HG03103 (cell line): ENCODE measurements around the gene OGT.
A peak's percentile ranks its signal among the peaks of the same experiment; 100 is the strongest.
"Not testable (repeated sequence)": the region's sequence is repeated elsewhere in the genome, so short reads cannot be mapped to it uniquely, and the experiment has no call there.

Experiments
- ATAC-seq: cut with Tn5 transposase; IDR thresholded peaks from one replicate; pipeline ENCODE4 v1.9.1; 2021; ENCODE audit warnings: low read depth; ENCODE audit not compliant: unreplicated experiment

Gene OGT

DNA sequence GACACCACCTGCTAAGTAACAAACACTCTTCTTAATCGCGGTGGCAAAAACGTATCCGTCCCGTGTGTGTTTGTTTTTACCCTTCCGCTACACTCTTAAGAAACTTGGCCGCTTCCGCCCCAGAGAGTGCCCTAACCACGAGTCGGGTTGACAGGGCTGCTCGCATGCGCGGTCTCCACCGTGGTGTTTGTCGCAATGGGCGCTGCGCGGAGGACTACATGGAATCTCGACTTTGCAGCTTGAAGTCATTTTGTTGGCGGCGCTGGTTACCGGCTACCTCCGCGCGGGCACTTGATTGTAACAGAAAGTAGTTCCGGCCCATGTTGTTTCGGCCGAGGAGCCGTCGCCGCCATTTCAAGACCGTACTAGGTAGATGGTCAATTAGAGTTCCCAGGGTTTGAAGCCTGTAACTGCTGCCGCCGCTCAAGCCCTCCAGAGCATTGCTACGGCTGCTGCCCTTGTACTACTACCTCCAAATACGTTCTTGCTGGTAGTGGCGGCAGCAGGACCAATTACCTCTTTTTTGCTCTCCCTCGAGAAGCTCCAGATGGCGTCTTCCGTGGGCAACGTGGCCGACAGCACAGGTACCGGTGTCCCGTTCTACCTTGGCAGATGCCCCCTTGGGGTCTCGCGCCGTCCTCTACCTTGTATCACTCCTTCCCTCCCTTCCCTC, at the start of gene OGT:
Gene OGT, plus strand, starts transcription at position 352 of the 673 bp plus-strand sequence. Its CDS starts 196 bp downstream, at position 548.
- ATAC-seq, result peak; percentile 83

DNA sequence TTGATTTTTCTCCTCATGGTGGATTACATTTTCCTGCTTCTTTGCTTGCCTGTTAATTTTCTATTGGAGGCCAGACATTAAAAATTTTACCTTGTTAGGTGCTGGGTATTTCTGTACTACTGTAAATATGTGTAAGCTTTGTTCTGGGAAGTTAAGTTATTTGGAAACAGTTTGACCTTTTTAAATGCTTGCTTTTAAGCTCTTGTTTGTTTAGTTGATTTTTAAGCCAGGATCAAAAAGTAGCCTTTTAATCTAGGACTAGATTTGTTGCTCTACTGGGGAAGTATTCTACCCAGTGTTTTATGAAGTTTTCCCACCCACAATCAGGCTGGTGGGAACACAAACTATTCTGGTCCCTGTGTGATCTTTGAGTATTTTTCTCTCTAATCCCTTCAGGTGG, 45.1 kb upstream of the OGT start:
- ATAC-seq, result no peak

GRCh38 chrX:71489540-71489939, 43.4 kb upstream of the OGT start:
- no peak for ATAC-seq

- no peak for ATAC-seq
Measured at GRCh38 chrX:71492231-71493065, 40.5 kb upstream of the OGT start.

DNA sequence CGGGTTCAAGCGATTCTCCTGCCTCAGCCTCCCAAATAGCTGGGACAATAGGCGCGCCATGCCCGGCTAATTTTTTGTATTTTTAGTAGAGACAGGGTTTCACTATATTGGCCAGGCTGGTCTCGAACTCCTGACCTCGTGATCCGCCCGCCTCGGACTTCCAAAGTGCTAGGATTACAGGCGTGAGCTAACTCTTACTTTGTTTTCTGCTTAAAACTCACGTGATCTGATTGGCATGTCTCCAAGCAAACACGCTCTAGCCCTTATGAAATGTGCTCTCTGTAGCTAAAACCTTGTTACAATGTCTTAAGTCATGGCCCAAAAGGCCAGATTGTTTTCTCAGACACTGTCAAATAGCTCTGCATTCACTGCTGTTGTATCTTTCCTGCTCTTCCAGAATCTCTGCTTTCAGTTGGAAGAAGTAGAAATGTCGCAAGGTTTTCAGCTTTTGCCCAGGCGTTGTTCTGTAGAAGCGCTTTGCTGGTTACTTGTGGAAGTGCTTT, 39.7 kb upstream of the OGT start:
- no peak for ATAC-seq

DNA sequence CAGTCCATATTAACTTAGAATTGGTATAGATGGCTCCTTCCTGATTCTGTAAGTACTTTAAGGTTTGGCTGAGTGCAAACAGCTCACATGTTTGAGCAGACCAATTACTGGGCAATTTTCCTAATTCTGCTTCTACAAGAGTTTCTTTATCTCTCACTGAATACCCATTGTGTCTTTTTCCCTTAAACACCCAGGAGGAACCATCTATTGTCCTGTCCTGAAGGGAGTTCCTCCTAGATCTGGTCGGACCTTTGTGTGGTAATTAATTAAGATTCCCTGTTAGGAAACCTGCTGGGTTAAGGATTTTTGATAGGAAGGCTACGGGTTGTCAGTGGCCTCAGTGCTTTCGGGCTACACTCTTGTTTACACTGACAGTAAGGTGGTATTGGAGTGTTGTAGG, 36.9 kb upstream of the OGT start:
- ATAC-seq, result not testable (repeated sequence)

GRCh38 chrX:71496476-71496875, 36.4 kb upstream of the OGT start:
- ATAC-seq, result no peak

- ATAC-seq, result not testable (repeated sequence)
Measured at GRCh38 chrX:71502080-71502479, 30.8 kb upstream of the OGT start.

- no peak for ATAC-seq
Measured at GRCh38 chrX:71504346-71504745, 28.6 kb upstream of the OGT start.

GRCh38 chrX:71509289-71509688, 23.6 kb upstream of the OGT start:
- no peak for ATAC-seq

DNA sequence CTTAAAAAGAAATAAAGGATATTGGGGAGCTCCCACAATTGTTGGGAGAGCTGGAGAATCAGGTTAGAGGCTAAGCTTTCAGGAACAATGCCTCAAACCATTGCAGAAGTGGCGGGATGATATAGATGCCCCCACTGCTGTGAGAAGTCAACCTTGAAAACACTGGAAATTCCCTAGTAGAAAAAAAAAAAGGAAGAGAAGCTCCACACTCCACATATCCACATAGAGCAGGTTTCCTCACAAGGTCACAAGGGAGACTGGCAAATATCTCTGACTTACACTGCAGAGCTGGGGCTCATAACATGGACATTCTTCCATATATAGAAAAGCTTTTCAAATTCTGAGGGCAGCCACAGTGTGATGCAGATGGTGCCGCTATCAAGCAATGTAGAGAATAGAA, 22.7 kb upstream of the OGT start:
- ATAC-seq, result no peak

DNA sequence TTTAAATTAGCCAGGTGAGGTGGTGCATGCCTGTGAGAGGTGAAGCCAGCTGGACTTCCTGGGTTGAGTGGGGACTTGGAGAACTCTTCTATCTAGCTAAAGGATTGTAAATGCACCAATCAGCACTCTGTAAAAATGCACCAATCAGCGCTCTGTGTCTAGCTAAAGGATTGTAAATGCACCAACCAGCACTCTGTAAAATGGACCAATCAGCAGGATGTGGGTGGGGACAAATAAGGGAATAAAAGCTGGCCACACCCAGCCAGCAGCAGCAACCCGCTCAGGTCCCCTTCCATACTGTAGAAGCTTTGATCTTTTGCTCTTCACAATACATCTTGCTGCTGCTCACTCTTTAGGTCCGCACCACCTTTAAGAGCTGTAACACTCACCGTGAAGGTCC, 19.2 kb upstream of the OGT start:
- not testable (repeated sequence) for ATAC-seq

GRCh38 chrX:71514367-71515037, 18.4 kb upstream of the OGT start:
- peak; percentile 81 for ATAC-seq

DNA sequence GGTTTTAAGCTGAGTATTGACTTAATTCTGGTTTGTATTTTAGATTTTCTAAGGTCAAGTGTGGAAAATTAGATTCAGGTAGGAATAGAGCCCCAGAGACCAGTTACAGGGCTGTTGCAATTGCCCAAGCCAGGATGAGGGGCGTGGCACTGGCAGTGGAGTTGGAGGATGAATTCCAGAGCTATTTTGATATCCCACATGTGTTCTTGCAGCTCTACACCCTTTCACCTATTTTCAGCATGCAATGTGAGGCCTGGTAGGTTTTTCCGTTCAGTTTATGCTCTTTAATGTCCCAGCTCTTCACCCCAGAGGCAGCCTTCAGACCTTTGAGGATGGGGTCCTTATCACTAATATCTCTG, 17.9 kb upstream of the OGT start:
- ATAC-seq, result no peak

DNA sequence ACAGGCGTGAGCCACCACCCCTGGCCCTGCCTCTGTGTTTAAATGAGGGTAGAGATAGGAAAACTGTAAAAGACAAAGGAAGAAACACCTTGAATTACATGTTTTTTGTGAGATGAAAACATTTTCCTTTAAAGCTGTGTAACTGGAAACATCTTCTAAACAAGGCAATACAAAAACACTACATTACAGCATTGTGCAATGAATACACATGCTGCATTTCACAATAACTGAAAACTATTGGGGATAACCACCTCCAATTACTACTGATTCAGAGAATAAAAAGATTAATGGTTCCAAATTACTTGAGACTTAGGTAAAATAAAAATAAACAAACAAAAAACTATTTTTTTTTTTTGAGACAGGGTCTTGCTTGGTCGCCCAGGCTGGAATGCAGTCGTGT, 7.6 kb upstream of the OGT start:
- no peak for ATAC-seq

DNA sequence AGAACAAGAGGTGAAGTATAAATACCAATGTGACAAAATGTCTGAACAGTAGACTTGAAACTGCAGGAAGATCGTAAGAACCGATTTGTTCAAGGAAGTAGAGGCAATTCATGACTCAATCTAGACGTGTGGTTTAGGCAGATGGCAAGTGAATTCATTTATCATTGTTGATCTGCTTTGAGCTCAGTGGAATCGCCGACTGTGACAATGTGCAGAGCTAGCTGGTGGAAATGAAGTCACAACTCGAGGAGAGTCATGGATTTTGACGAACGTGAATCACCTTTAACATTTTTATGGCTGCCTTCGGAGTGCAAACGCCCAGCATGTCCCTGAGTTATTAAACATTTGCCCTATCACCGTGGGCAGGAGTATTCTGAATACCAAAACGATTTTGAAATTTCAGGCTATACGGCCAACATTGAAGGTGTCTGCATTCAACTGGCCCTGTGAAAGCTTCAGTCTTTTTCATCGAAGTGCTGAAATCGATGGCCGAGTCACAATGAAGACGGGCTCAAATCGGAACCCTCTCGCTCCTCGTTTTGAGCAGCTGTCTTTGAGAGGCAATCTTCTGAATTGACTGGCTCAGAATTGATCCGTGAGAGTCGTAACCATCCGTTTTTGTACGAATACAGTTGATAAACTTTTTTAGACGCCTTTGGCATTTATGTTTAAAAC, 689 bp upstream of the OGT start:
- peak; percentile 14 for ATAC-seq

GRCh38 chrX:71533516-71533850, 579 bp downstream of the OGT start:
- ATAC-seq, result no peak

DNA sequence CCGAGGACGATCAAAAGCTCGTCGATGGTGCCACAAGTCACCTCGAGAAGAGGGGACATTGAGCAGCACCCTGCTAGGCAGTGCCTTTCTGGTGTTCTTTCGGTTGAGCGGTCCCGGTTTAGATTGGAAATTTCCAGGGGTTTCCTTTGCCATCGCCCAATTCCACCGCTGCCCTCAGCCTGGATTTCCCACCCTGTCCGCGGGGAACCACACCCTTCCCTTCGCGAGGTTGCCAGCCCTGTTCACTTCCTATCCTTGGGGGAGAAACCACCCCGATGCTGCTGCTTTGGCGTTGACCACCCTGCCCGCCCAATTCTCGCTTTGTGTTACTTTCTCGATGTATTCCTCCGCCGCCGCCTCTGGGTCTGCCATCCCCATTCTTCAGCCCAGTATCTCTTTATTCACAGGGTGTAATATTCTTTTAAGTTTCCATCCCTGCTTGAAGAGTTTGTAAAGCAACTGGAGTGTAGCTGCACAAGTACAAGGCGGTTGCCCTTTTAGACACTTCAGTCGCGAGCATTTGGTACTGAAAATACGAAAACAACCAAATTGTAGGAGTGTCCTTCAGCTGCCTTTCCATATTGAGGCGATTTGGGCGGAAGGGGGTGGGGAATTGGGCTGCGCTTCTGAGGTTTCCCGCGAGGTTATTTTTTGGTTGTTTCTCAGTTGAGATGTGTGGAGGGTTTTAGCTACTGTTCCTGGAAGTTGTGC, 1.1 kb downstream of the OGT start:
- no peak for ATAC-seq

GRCh38 chrX:71534773-71535544, 2.1 kb downstream of the OGT start:
- ATAC-seq, result no peak

DNA sequence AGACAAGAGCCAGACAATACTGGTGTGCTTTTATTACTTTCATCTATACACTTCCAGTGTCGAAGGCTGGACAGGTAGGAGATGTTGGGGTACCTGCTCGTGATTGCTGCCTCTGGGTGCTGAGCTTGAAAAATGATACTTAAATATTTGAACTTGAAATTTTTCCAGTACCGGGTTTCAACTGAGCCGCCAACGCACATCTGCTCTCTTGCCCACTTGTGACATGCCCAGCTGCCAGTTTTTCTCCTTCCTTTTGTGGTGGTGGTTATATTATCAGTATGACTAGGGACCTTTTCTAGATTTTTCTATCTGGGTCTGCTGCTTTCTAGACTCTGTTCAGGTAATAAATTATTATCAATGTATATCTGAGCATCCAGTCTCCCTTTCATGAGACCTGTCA, 3.4 kb downstream of the OGT start:
- ATAC-seq, result no peak
